Osteocyte (in vitro differentiated cells): ENCODE results near the gene PSMC5. TPM values are rescaled to one million over a fixed set of nuclear protein-coding genes. Genes with fewer than 3 reads are reported as not detected.
"Not testable (repeated sequence)": the region's sequence is repeated elsewhere in the genome, so short reads cannot be mapped to it uniquely, and the experiment has no call there.

Source experiments
- DNase-seq: peaks from one replicate; pipeline ENCODE4 v3.0.0; 2021; ENCODE audit warnings: mixed read lengths; ENCODE audit not compliant: unreplicated experiment; ENCODE audit errors: extremely low spot score
- H3K27ac Mint-ChIP-seq: one replicate; pipeline ENCODE4 v1.8.0; 2021; ENCODE audit warnings: mild to moderate bottlenecking, mixed read lengths; ENCODE audit not compliant: unreplicated experiment
- H3K27me3 Mint-ChIP-seq: one replicate; pipeline ENCODE4 v1.8.0; 2021; ENCODE audit warnings: mixed read lengths; ENCODE audit not compliant: unreplicated experiment
- H3K36me3 Mint-ChIP-seq: one replicate; pipeline ENCODE4 v1.8.0; 2021; ENCODE audit warnings: mixed read lengths; ENCODE audit not compliant: unreplicated experiment
- H3K4me1 Mint-ChIP-seq: one replicate; pipeline ENCODE4 v1.8.0; 2021; ENCODE audit warnings: mixed read lengths; ENCODE audit not compliant: unreplicated experiment
- H3K4me3 Mint-ChIP-seq: one replicate; pipeline ENCODE4 v1.8.0; 2021; ENCODE audit warnings: mild to moderate bottlenecking, moderate library complexity, mixed read lengths; ENCODE audit not compliant: unreplicated experiment
- H3K9me3 Mint-ChIP-seq: one replicate; pipeline ENCODE4 v1.8.0; 2021; ENCODE audit warnings: mixed read lengths; ENCODE audit not compliant: unreplicated experiment
- total RNA-seq: library from RNA; stranded (reverse); gene quantifications from 2 replicates; pipeline ENCODE4 v1.2.1, GENCODE V29; 2021
- TF ChIP-seq, protein P1 (sequence below): fragments of 200-600 bp; sonication (generic); IDR thresholded peaks from 2 replicates; pipeline ENCODE4 v1.5.0; 2021; ENCODE audit warnings: antibody characterized with exemption, mild to moderate bottlenecking, moderate library complexity

Gene PSMC5
- total RNA-seq, 1 donor from 2014 or later: 106 TPM

GRCh38 chr17:63874693-63875092 is 47.5 kb downstream of the PSMC5 start:
- peaks cover 43% of the 10 kb centered on the region for H3K27me3 Mint-ChIP-seq
- not testable (repeated sequence) for H3K4me1 Mint-ChIP-seq, H3K36me3 Mint-ChIP-seq, H3K9me3 Mint-ChIP-seq, H3K27ac Mint-ChIP-seq, DNase-seq, H3K4me3 Mint-ChIP-seq

DNA sequence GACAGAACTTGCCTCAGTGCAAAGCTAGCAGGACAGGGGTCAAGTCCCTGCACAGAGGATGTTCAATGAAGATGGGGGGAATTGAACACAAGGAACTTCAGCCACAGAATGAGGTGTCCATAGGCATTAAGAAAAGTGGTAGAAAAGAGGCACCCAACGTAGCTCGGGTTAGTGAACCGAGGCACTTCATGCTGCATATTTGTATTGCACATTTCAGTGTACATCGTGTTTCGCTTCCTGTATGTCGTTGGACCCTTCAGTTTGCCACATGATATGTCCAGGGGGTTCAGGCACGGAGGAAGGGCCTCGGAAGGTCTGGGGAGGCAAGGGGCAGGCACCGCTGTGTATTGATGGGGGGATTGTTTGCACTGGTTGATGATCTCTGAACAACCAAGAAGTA is 51.2 kb downstream of the PSMC5 start:
- H3K4me3 Mint-ChIP-seq: not testable (repeated sequence)

GRCh38 chr17:63880706-63881105 is 53.5 kb downstream of the PSMC5 start:
- Mint-ChIP-seq H3K4me1 (no peaks in the 10 kb centered on the region), H3K4me3 (no peak overlapping the region), H3K9me3 (no peaks in the 10 kb centered on the region), H3K27ac (no peak overlapping the region), H3K27me3 (peaks cover 31% of the 10 kb centered on the region), H3K36me3 (no peaks in the 10 kb centered on the region)
- DNase-seq: no peak
- TF ChIP-seq, protein P1, sequence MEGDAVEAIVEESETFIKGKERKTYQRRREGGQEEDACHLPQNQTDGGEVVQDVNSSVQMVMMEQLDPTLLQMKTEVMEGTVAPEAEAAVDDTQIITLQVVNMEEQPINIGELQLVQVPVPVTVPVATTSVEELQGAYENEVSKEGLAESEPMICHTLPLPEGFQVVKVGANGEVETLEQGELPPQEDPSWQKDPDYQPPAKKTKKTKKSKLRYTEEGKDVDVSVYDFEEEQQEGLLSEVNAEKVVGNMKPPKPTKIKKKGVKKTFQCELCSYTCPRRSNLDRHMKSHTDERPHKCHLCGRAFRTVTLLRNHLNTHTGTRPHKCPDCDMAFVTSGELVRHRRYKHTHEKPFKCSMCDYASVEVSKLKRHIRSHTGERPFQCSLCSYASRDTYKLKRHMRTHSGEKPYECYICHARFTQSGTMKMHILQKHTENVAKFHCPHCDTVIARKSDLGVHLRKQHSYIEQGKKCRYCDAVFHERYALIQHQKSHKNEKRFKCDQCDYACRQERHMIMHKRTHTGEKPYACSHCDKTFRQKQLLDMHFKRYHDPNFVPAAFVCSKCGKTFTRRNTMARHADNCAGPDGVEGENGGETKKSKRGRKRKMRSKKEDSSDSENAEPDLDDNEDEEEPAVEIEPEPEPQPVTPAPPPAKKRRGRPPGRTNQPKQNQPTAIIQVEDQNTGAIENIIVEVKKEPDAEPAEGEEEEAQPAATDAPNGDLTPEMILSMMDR: no peak

More for the DNA sequence above, 51.2 kb downstream of the PSMC5 start:
- not testable (repeated sequence) for H3K4me1 Mint-ChIP-seq, H3K27ac Mint-ChIP-seq, H3K36me3 Mint-ChIP-seq, H3K9me3 Mint-ChIP-seq, DNase-seq
- H3K27me3 Mint-ChIP-seq: peaks cover 29% of the 10 kb centered on the region

- H3K4me1 Mint-ChIP-seq, H3K9me3 Mint-ChIP-seq, H3K36me3 Mint-ChIP-seq, H3K27ac Mint-ChIP-seq, H3K4me3 Mint-ChIP-seq, DNase-seq: not testable (repeated sequence)
- peaks cover 31% of the 10 kb centered on the region for H3K27me3 Mint-ChIP-seq
These were observed 54.1 kb downstream of the PSMC5 start for GRCh38 chr17:63881337-63881736.

Other genes with a start within 250 kb of the PSMC5 start
- gene TACO1, start 226.5 kb upstream of the PSMC5 start, total RNA-seq: 20.9 and 23.8 TPM in 2 replicates
- gene MAP3K3, start 205.0 kb upstream of the PSMC5 start, total RNA-seq: 41.0 and 41.7 TPM in 2 replicates
- gene LIMD2, start 127.3 kb upstream of the PSMC5 start, total RNA-seq: 52.6 and 54.3 TPM in 2 replicates
- gene STRADA, start 85.6 kb upstream of the PSMC5 start, total RNA-seq: 42.9 and 50.6 TPM in 2 replicates
- gene CCDC47, start 53.8 kb upstream of the PSMC5 start, total RNA-seq: 80.6 and 87.5 TPM in 2 replicates
- 109 and 123 TPM in 2 replicates for gene DDX42, start 53.3 kb upstream of the PSMC5 start, total RNA-seq
- gene FTSJ3, start 232 bp downstream of the PSMC5 start, total RNA-seq: 36.1 and 37.4 TPM in 2 replicates
- gene SMARCD2, start 15.3 kb downstream of the PSMC5 start, total RNA-seq: 42.6 and 44.7 TPM in 2 replicates
- not detected in 2 replicates for gene CSH2, start 46.2 kb downstream of the PSMC5 start, total RNA-seq
- gene GH2, start 54.5 kb downstream of the PSMC5 start, total RNA-seq: not detected in 2 replicates
- not detected in 2 replicates for gene CSH1, start 69.1 kb downstream of the PSMC5 start, total RNA-seq
- not detected in 2 replicates for gene CSHL1, start 83.8 kb downstream of the PSMC5 start, total RNA-seq
- not detected in 2 replicates for gene GH1, start 91.4 kb downstream of the PSMC5 start, total RNA-seq
- not detected in 2 replicates for gene CD79B, start 104.9 kb downstream of the PSMC5 start, total RNA-seq
- gene SCN4A, start 145.5 kb downstream of the PSMC5 start, total RNA-seq: not detected in 2 replicates
- gene PRR29, start 170.9 kb downstream of the PSMC5 start, total RNA-seq: not detected in 2 replicates
- not detected in 2 replicates for gene ICAM2, start 193.2 kb downstream of the PSMC5 start, total RNA-seq